ENCODE measurements around the gene MED17. TPM values are rescaled to one million over a fixed set of nuclear protein-coding genes. Genes with fewer than 3 reads are reported as not detected.

Gene MED17
- total RNA-seq, 2 donors from 2014 or later = 58.5 to 61.8 TPM

DNA sequence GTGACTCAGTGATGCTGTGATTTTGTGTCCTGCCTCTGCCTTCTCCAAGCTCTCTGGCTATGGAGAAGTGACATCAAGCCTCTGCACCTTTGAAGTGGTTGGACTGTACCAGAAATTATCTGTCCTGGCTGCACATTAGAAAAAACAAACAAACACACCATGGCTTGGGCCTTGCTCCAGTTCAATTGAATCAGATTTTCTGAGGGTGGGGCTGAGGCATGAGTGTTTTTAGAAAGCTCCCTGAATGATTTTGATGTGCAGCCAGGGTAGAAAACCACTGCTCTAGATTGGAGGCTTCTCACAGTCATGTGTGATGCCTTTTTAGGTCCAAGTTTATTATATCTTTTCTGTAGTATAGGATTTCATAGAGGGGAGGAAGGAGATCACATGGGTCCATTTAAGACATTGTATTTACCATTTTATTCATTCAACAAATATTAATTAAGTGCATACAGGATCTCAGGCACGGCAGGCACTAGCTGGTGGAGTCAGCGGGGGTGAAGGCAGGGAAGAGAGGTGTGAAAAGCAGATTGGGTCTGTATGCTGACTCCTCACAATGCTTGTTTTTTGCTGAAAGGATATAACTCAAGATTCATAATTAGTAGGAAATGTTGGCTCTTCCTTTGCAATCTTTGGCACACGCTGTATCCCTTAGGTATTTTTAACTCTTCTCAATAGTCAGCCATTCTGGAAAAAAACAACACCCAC lies 73.5 kb downstream of the MED17 start:
- Mint-ChIP-seq H3K4me3 (no peak overlapping the region), H3K27ac (no peak overlapping the region), H3K4me1 (no peaks in the 10 kb centered on the region), H3K36me3 (ENCODE audit: low read depth) (no peaks in the 10 kb centered on the region), H3K27me3 (peaks cover 12% of the 10 kb centered on the region)
- DNase-seq = no peak
- H3K9me3 ChIP-seq (ENCODE audit: control insufficient read depth, low read length, poor library complexity, severe bottlenecking) = no peaks in the 10 kb centered on the region
- ATAC-seq = no peak

DNA sequence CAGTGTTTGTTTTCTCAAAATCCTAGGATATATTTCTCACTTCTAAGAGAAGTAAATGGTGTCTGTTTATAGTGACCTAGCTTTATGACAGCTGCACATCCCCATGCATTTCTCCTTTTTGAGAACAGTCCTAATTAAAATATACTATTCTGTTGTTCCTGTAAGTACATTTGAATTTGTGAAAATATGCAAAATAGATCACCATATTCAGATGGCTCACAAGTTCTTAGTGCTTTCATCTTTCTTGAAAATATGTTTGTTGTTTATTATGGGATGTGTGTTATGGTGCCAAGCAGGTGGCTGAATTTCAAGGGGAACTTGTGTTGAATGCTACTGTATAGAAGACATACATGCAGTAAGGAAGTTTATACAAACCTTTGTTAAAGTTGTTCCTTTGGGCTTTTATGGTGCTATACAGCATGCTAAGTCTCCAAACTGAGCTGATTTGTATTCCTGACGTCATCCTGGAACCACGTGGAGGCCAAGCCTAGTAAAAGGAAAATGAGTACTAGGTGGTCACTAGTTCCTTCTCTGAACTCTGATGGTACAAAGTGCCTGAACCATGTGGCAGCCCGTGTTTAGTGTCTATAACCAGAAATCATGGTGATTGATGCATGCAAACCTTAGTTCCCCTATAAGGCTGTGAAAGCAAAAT lies 74.2 kb downstream of the MED17 start:
- H3K27me3 Mint-ChIP-seq = peaks cover 5% of the 10 kb centered on the region
- no peaks in the 10 kb centered on the region for H3K36me3 Mint-ChIP-seq (ENCODE audit: low read depth)
- H3K9me3 ChIP-seq (ENCODE audit: control insufficient read depth, low read length, poor library complexity, severe bottlenecking) = no peaks in the 10 kb centered on the region
- H3K4me1 Mint-ChIP-seq = no peaks in the 10 kb centered on the region
- DNase-seq (no peak), ATAC-seq (no peak)
- H3K27ac Mint-ChIP-seq = no peak overlapping the region
- no peak overlapping the region for H3K4me3 Mint-ChIP-seq

- H3K36me3 Mint-ChIP-seq (ENCODE audit: low read depth) = no peaks in the 10 kb centered on the region
- no peak overlapping the region for H3K27ac Mint-ChIP-seq
- DNase-seq (no peak), ATAC-seq (no peak)
- H3K9me3 ChIP-seq (ENCODE audit: control insufficient read depth, low read length, poor library complexity, severe bottlenecking) = no peaks in the 10 kb centered on the region
- no peaks in the 10 kb centered on the region for H3K4me1 Mint-ChIP-seq
- H3K27me3 Mint-ChIP-seq = no peaks in the 10 kb centered on the region
- H3K4me3 Mint-ChIP-seq = no peak overlapping the region
Measured at GRCh38 chr11:93861808-93862207, 77.7 kb downstream of the MED17 start.

Other genes with a start within 250 kb of the MED17 start
- 1 to 10 TPM; 6.6 to 8.9 TPM for gene SMCO4, start 240.9 kb upstream of the MED17 start, total RNA-seq
- gene CEP295, start 122.6 kb upstream of the MED17 start, total RNA-seq = 10 to 100 TPM in 1 of 2 donors, 1 to 10 TPM in 1; 9.3 to 11.9 TPM
- gene TAF1D, start 42.8 kb upstream of the MED17 start, total RNA-seq = 100 to 1,000 TPM; 129 to 143 TPM
- 10 to 100 TPM; 12.1 to 13.9 TPM for gene C11orf54, start 42.6 kb upstream of the MED17 start, total RNA-seq
- not detected for gene VSTM5, start 66.3 kb downstream of the MED17 start, total RNA-seq
- not detected for gene HEPHL1, start 237.1 kb downstream of the MED17 start, total RNA-seq